ENCODE results near the gene CLASRP.
"Not testable (repeated sequence)": the region's sequence is repeated elsewhere in the genome, so short reads cannot be mapped to it uniquely, and the experiment has no call there.

CLASRP gene, protein sequence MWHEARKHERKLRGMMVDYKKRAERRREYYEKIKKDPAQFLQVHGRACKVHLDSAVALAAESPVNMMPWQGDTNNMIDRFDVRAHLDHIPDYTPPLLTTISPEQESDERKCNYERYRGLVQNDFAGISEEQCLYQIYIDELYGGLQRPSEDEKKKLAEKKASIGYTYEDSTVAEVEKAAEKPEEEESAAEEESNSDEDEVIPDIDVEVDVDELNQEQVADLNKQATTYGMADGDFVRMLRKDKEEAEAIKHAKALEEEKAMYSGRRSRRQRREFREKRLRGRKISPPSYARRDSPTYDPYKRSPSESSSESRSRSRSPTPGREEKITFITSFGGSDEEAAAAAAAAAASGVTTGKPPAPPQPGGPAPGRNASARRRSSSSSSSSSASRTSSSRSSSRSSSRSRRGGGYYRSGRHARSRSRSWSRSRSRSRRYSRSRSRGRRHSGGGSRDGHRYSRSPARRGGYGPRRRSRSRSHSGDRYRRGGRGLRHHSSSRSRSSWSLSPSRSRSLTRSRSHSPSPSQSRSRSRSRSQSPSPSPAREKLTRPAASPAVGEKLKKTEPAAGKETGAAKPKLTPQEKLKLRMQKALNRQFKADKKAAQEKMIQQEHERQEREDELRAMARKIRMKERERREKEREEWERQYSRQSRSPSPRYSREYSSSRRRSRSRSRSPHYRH

DNA sequence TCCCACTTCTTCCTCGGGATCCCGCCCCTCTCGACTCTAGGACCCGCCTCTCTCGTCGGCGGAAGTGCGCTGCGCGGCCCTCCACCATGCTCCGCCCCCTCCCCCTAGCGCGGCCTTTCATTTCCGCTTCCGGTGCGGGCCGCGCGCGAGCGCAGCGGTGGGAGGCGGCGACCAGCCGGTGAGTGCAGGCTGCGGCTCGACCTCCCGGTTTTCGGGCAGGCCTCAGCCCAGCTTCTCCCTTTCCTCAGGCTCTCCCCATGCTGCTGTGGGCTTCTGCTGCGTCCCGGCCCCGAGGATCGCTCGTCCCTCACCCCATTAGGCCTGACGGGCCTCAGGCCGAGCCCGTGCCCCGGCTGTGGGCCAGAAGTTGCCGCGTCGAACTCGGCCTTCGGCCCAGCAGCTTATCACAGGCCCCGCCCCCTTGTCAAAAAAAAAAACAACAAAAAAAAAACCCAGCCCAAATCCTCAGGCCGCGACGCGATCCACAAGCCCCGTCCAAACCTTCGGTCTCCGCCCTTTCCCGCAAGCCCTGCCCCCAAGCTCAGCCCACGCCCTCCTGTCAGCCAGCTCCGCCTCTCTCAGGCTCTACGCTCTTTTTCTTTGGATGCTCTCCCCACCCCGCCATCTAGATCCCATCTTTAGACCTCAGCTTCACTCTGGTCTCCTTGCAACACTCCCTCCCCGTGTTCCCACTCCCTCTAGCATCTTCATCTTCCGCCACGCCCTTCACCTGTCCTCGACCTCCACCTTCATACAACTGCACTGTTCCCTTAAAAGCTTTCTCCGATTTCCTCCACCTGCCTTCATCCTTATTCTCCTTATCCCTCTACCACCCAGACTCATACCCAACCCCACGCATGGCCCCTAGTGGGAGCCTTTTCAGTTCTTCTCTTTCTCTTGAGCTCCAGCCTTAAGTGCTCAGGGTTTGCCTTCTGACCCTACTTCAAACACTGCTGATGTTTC, at the start of gene CLASRP:
Gene CLASRP, plus strand, starts transcription at position 115 of the 963 bp plus-strand sequence. CDS start 1,168 bp downstream, outside the sequence.
- DNase-seq = peak; percentile 84

DNA sequence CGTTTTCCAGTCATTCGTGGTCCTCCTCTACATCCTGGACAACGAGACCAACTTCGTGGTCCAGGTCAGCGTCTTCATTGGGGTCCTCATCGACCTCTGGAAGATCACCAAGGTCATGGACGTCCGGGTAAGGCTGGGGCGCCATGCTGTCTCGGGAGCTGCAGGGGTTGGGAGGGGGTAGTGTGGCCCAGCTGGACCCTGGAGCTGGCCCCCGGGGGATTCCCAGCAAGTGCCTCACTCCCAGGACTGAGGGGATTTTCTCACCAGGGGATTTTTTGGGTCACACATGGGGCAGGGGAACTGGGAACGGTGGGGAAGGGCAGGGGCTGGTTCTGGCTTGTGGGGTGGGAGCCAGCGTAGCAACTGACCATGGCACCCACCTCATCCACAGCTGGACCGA, 48.4 kb upstream of the CLASRP start:
- DNase-seq = no peak

DNA sequence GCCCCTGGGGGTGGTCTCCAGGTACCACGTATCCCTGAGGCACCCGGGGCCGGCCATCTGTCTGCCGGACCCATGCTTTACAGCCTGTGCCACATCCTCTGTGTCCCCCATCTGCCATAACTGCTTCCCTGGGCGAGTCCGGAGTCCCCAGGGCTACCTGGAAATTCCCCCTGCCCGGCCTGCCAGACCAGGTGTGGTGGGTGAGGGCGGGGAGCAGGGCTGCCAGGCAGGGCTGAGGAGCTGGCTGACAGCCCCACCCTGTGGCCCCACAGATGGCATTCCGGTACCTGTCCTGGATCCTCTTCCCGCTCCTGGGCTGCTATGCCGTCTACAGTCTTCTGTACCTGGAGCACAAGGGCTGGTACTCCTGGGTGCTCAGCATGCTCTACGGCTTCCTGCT, 47.9 kb upstream of the CLASRP start:
- DNase-seq = no peak

DNA sequence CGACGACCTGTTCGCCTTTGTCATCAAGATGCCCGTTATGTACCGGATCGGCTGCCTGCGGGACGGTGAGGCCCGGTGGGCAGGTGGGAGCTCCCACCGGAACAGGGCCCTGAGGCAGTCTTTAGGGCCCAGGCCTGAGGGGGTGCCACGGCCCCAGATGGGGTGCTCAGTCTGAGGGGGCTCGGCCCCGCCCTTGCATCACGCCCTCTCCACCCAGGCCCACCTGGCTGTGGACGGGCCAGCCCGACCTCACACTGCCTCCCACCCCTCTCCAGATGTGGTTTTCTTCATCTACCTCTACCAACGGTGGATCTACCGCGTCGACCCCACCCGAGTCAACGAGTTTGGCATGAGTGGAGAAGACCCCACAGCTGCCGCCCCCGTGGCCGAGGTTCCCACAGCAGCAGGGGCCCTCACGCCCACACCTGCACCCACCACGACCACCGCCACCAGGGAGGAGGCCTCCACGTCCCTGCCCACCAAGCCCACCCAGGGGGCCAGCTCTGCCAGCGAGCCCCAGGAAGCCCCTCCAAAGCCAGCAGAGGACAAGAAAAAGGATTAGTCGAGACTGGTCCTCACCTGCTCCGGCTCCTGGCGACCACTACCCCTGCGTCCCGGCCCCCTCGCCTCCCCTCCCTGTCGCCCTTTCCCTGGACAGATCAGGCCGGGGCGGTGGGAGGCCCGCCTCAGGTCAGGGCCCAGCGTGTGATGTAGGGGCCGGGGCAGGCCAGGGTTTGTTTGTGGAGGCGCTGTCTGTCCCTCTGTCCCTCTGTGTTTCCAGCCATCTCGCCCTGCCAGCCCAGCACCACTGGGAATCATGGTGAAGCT, 46.3 kb upstream of the CLASRP start:
- no peak for DNase-seq

DNA sequence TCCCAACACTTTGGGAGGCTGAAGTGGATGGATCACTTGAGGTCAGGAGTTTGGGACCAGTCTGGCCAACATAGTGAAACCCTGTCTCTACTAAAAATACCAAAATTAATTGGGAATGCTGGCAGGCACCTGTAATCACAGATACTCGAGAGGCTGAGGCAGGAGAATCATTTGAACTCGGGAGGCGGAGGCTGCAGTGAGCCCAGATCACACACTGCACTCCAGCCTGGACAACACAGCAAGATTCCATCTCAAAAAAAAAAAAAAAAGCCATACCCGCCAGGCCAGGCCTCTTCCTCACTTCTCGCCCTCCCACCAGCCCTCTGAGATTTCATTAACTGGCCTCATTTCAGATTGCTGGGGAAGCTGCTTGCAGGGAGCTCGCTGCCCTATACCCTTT, 45.3 kb upstream of the CLASRP start:
- DNase-seq = no peak

DNA sequence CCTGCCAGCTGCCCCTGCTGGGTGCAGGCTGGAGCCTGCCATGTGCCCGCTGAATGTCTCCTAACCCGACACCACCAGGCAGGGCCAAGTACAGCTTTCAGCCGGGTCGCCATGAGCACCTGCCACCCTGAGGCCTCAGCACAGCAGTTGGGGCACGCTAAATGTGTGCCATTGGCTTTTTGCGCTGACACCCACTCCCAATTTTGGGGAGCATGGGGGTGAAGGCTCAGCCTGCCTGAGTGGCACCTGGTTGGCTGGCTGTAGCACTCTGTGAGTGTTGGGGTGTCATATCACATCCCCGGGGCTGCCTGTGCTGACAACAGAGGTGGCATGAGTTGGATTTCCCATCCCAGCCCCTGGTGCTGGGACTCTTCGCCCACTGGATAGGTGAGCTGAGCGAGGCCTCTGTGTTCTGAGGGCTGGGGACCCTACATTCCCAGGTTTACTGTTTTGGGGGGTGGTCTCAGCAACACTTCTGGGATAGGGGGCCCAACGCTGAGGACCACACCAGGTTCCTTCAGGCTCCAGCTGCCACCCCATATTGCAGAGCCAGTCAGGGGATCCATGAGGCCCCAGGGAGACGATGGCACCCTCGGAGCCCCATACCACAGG, 44.8 kb upstream of the CLASRP start:
- no peak for DNase-seq

DNA sequence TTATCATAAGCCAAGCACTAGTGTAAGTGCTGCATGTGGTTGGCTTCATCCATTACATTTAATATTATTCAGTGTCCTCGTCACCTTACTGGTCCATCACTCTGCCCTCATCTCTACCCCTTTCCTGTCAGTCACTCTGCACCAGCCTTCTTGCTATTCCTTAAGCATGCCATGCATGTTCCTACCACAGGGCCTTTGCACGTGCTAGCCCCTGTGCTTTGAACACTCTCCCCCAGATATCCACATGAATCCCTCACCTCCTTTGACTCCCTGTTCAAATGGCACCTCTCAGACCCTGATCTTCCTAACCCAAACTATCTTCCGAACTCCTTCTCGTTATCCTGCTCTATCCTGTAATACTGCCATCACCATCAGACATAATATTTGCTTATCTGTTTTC, 40.8 kb upstream of the CLASRP start:
- DNase-seq = no peak

DNA sequence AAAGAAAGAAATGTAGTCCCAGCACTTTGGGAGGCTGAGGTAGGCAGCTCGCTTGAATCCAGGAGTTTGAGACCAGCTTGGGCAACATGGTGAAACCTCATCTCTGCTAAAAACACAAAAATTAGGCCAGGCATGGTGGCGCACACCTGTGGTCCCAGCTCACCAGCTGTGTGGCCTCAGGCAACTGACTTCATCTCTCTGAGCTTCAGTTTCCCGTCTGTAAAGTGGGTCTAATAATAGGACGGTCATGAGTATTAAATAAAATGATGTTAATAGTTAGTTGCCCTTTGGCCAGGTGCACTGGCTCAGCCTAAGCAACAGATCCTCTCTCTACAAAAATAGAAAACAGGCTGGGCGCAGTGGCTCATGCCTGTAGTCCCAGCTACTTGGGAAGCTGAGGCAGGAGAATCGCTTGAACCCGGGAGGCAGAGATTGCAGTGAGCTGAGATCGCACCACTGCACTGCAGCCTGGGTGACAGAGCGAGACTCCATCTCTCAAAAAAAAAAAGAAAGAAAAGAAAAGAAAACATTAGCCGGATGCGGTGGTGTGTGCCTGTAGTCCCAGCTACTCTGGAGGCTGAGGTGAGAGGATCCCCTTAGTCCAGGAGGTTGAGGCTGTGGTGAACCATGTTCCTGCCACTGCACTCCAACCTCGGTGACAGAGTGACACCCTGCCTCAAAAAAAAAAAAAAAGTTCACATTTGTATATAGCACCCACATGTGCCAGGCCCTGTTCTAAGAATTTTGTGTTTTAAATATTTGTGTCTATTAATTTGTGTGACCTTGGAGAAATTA, 39.5 kb upstream of the CLASRP start:
- not testable (repeated sequence) for DNase-seq

DNA sequence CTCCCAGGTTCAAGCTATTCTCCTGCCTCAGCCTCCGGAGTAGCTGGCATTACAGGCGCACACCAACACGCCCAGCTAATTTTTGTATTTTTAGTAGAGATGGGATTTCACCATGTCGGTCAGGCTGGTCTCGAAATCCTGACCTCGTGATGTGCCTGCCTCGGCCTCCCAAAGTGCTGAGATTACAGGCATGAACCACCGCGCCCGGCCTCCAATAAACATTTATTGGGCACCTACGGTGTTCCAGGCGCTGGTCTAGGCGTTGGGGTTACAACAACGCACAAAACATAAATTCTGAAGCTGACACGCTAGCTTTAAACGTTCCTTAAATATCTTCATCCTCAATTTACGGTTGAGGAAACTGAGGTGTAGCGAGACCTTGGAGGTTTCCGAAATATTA, 38.2 kb upstream of the CLASRP start:
- not testable (repeated sequence) for DNase-seq

DNA sequence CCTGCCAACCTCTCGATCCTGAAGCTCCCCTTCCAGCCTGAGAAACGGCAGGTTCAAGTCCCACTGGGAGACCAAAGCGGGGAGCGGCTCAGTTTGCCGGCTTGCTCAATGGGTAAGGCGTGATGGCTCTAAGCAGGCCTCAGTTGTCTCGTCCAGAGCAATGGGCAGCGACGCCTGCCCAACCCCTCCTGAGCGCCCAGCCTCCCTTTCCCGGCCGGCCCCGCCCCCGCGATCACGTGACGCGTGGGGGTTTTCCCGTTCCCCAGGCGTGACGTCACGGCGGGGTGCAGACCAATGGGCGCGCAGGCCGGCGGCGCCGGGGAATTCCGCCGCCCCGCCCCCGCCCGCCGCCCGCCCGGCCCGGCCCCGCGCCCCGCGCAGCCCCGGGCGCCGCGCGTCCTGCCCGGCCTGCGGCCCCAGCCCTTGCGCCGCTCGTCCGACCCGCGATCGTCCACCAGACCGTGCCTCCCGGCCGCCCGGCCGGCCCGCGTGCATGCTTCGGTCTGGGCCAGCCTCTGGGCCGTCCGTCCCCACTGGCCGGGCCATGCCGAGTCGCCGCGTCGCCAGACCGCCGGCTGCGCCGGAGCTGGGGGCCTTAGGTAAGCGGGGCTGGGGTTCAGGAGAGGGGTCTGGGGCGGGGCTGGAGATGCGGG, 37.6 kb upstream of the CLASRP start, which contains the start of gene RELB:
Gene RELB, plus strand, starts transcription at position 378 of the 653 bp plus-strand sequence. Its CDS starts 116 bp downstream, at position 494.
- DNase-seq = peak; percentile 95

DNA sequence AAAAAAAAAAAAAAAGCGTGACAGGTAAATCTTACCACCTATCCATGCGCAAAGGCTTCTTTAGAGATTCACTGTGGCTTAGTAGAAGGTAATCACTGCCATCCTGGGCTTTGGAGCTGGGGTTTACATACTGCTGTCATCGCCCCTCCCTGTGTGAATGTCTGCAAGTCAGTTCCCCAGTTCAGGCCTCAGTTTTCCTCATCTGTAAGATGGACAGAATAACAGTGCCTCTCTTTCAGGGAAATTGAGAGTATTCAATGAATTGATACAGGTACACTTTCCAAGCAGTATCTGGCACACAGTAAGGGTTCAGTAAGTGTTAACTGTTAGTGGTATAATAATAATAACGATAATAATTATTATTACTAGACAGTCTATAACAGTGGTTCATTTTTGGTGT, 35.4 kb upstream of the CLASRP start:
- DNase-seq = no peak

DNA sequence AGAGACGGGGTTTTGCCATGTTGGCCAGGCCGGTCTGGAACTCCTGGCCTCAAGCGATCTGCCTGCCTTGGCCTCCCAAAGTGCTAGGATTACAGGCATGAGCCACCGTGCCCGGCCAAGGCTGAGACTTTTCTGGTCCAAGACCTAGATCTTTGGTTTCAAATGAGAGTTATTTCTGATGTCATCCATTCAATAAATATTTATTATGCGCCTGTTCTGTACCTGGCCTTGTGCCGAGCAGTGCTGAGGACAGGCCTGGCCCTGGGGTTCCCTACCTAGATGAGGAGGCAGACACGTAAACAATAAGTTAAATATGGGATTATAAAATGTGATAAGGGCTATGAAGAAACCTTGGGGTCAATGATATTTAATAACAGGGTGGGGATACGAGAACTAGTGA, 33.1 kb upstream of the CLASRP start:
- no peak for DNase-seq

DNA sequence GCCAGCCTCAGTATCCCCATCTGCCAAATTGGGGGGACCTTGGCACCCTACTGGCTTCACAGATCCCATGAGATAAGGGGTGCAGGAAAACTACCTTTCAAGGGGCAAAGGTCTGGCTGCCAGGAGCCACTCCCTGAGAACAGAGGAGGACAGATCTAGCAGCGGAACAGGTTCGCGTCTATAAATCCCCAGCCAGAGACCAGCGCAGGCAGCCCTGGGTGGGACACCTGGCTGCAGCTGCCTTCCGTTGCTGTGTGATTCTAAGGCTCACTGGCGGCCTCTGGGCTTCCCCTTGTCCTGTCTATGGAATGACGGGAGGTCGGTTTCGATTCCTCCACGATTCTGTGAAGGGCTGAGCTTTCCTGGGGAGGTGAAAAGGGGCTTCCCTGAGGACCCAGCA, 30.3 kb upstream of the CLASRP start:
- no peak for DNase-seq

DNA sequence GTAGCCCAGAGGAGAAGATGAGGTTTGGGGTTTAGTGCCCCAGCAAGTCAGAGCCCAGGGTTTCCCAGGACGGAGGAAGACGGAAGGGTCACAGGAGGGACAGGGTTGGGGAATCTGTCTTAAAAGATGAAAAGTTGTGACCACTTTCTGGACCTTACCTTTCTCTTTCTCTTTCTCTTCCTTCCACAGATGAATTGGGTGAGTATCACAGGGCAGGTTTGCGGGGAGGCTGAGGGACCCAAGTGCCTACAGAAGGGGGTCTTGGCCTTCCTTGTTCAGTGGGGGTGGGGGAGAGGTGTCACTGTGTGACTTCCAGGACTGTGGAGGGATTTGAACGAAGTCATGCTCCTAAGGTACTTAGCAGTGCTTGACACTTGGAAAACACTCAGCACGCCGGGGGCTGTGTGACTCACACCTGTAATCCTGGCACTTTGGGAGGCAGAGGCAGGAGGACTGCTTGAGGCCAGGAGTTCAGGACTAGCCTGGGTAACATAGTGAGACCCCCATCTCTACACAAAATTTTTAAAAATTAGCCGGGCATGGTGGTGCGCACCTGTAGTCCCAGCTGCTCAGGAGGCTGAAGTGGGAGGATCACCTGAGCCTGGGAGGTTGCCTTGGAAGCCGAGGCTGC, 29.1 kb upstream of the CLASRP start:
- DNase-seq = no peak

DNA sequence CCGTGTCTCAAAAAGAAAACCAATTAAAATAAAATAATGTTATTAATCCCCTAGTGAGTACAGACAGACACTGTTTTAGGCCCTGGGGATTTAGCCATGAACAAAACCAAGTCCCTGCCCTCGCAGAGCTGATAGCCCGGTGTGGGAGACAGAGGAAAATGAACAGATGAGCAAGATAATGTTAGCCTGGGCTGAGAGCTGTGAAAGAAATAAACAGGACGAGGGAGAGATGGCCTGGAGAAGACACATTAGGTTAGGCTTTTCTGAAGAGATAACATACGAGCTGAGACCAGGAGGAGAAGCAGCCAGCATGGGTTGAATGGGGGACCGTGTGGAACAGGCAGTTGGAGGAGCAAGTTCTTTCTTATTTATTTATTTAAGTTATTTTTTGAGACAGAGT, 28.5 kb upstream of the CLASRP start:
- DNase-seq = no peak

DNA sequence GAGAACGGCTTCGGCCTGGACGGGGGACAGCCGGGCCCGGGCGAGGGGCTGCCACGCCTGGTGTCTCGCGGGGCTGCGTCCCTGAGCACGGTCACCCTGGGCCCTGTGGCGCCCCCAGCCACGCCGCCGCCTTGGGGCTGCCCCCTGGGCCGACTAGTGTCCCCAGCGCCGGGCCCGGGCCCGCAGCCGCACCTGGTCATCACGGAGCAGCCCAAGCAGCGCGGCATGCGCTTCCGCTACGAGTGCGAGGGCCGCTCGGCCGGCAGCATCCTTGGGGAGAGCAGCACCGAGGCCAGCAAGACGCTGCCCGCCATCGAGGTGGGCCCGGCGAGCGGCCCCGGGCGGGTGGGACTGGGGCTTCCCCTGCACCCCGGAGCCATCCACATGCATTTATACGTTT, 26.9 kb upstream of the CLASRP start:
- no peak for DNase-seq

DNA sequence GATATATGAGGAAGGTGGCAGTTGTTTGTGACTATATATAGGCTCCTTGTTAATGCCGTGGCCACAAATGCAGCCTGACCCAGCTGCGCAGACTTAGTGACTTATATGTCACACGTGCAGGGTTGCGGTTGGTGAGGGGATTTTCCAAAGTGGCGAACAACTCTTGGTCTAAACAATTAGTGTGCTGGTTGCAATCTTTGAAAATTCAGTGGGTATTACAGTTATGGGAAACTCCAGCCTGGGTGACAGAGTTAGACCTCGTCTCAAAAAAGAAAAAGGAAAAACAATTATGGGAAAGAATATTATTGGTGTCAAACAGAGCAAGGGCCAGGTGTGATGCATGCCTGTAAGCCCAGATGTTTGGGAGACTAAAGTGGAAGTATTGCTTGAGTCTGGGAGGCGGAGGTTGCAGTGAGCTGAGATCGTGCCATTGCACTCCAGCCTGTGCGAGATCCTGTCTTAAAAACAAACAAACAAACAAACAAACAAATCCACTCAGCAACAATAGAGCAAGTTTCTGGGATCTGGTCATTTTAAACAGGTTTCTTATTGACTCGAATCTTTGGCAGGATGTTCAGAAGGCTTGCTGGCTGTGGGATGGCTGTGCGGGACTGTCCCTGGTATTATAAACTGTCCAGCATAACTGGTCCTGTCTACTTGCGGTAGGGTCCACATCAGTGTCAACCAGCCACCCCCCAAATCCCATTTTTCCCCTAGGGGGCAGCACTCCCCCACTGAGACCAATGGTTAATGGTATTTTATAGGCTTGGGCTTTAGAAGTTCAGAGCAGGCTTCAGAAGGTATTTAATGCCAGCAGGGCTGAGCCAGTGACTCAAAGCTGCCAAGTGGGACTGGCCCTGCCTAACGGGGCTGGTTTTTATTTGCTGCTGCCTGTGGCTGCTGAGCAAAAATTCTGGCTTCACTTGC, 22.2 kb upstream of the CLASRP start:
- peak; percentile 84 for DNase-seq

DNA sequence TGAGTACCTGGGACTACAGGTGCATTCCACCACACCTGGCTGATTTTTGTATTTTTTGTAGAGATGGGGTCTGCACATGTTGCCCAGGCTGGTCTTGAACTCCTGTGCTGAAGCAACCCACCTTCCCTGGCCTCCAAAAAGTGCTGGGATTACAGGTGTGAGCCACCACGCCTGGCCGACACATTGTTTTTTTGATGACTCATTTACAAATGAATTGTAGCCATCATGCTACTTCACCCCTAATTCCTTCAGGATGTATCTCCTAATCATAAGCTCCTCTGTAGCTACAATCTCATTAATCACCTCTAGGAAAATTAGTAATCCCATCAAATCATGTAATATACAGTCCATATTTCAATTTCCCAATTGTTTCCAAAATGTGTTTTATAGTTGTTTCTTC, 19.7 kb upstream of the CLASRP start:
- DNase-seq = no peak

DNA sequence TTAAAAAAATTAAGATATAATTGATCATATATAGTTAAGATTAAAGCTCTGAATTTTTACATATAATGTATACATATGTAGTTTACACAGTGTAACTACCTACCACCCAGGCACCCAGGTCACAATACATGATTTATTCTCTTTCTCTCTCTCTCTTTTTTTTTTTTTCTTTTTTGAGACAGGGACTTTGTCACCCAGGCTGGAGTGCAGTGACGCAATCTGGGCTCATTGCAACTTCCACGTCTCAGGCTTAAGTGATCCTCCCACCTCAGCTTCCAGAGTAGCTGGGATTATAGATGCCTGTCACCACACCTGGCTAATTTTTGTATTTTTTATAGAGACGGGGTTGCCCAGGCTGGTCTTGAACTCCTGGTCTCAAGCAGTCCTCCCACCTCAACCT, 18.8 kb upstream of the CLASRP start:
- no peak for DNase-seq

Data from CD4-positive, alpha-beta T cell treated with Interleukin-15 for 1 hour (primary cell).